Activated CD8-positive, alpha-beta memory T cell treated with anti-CD3 and anti-CD28 coated beads, Interleukin-2, amount 50 U/mL, for 1 hour (primary cell): ENCODE results near the gene WEE1.

Source experiments
- DNase-seq: peaks from one replicate; pipeline ENCODE4 v3.0.0-alpha.2; 2020; ENCODE audit errors: extremely low read depth

Gene WEE1

GRCh38 chr11:9566561-9567063 lies 6.9 kb upstream of the WEE1 start:
- no peak for DNase-seq

- no peak for DNase-seq
Measured at GRCh38 chr11:9567401-9567800, 6.1 kb upstream of the WEE1 start.

- no peak for DNase-seq
Measured at GRCh38 chr11:9568161-9568853, 5.2 kb upstream of the WEE1 start.

- no peak for DNase-seq
Measured at GRCh38 chr11:9568854-9569587, 4.4 kb upstream of the WEE1 start.

- no peak for DNase-seq
Measured at GRCh38 chr11:9569588-9570164, 3.8 kb upstream of the WEE1 start.

GRCh38 chr11:9570313-9571025 lies 3.0 kb upstream of the WEE1 start:
- DNase-seq = no peak

GRCh38 chr11:9571071-9571762 lies 2.3 kb upstream of the WEE1 start:
- no peak for DNase-seq

- DNase-seq = no peak
Measured at GRCh38 chr11:9571763-9572115, 1.7 kb upstream of the WEE1 start.

GRCh38 chr11:9573775-9574621 lies 528 bp downstream of the WEE1 start:
- no peak for DNase-seq

- DNase-seq = no peak
Measured at GRCh38 chr11:9574622-9575259, 1.3 kb downstream of the WEE1 start.

GRCh38 chr11:9575260-9576240 lies 2.1 kb downstream of the WEE1 start:
- DNase-seq = no peak

GRCh38 chr11:9576701-9577381 lies 3.4 kb downstream of the WEE1 start:
- no peak for DNase-seq

GRCh38 chr11:9577556-9577955 lies 4.1 kb downstream of the WEE1 start:
- DNase-seq = no peak

- DNase-seq = no peak
Measured at GRCh38 chr11:9580894-9581293, 7.4 kb downstream of the WEE1 start.

- no peak for DNase-seq
Measured at GRCh38 chr11:9581556-9582161, 8.2 kb downstream of the WEE1 start.

GRCh38 chr11:9590717-9591116 lies 17.2 kb downstream of the WEE1 start:
- no peak for DNase-seq

GRCh38 chr11:9594267-9595046 lies 21.0 kb downstream of the WEE1 start:
- no peak for DNase-seq
